Loucy (cell line): ENCODE results near the gene BPIFB4.

Source experiments
- EZH2phosphoT487 ChIP-seq: fragments of 200-600 bp; IDR thresholded peaks from 2 replicates; pipeline ENCODE4 v1.6.1; 2018; ENCODE audit warnings: antibody characterized with exemption, mild to moderate bottlenecking, moderate library complexity, borderline replicate concordance
- TF ChIP-seq, protein P1 (sequence below): fragments of 200-600 bp; sonication (generic); conservative IDR thresholded peaks from 2 replicates; pipeline ENCODE4 v1.5.1; 2014; ENCODE audit warnings: mild to moderate bottlenecking, antibody characterized with exemption, low read length

DNA sequence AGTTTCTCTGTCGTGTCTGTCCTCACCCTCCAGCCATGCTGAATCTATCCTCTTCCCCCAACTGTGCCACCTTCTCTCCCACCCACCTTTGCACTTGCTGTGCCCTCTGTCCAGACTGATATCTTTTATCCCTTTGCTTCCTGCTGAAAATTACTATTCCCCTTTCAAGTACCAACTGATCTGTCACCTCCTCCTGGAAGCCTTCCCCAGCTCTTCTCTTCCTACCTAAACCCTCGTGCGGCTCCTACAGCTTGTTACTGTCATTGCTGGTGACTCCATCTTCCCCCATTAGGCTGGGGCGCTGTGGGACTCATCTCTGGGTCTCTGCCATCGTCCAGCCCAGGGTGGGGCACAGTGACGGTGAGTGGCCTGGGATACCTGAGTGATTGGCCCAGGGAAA is 46.9 kb upstream of the BPIFB4 start:
- TF ChIP-seq, protein P1, sequence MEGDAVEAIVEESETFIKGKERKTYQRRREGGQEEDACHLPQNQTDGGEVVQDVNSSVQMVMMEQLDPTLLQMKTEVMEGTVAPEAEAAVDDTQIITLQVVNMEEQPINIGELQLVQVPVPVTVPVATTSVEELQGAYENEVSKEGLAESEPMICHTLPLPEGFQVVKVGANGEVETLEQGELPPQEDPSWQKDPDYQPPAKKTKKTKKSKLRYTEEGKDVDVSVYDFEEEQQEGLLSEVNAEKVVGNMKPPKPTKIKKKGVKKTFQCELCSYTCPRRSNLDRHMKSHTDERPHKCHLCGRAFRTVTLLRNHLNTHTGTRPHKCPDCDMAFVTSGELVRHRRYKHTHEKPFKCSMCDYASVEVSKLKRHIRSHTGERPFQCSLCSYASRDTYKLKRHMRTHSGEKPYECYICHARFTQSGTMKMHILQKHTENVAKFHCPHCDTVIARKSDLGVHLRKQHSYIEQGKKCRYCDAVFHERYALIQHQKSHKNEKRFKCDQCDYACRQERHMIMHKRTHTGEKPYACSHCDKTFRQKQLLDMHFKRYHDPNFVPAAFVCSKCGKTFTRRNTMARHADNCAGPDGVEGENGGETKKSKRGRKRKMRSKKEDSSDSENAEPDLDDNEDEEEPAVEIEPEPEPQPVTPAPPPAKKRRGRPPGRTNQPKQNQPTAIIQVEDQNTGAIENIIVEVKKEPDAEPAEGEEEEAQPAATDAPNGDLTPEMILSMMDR: no peak
- TF ChIP-seq EZH2phosphoT487: no peak
